ENCODE data around the gene TLE1.
"Not testable (repeated sequence)": the region's sequence is repeated elsewhere in the genome, so short reads cannot be mapped to it uniquely, and the experiment has no call there.

TLE1 gene

GRCh38 chr9:81621785-81622259 is 67.5 kb downstream of the TLE1 start:
- no peak for DNase-seq

GRCh38 chr9:81621118-81621517 is 68.2 kb downstream of the TLE1 start:
- no peak for DNase-seq

GRCh38 chr9:81620002-81620390 is 69.4 kb downstream of the TLE1 start:
- no peak for DNase-seq

GRCh38 chr9:81619353-81620001 is 69.9 kb downstream of the TLE1 start:
- no peak for DNase-seq

- no peak for DNase-seq
These were observed 70.4 kb downstream of the TLE1 start for GRCh38 chr9:81618923-81619322.

- DNase-seq: no peak
These were observed 73.2 kb downstream of the TLE1 start for GRCh38 chr9:81616141-81616540.

- DNase-seq: no peak
These were observed 75.0 kb downstream of the TLE1 start for GRCh38 chr9:81614335-81614734.

- peak; percentile 86 for DNase-seq
These were observed 76.1 kb downstream of the TLE1 start for GRCh38 chr9:81613002-81613812.

- no peak for DNase-seq
These were observed 77.7 kb downstream of the TLE1 start for GRCh38 chr9:81611664-81612063.

GRCh38 chr9:81610740-81611107 is 78.6 kb downstream of the TLE1 start:
- no peak for DNase-seq

GRCh38 chr9:81609782-81610739 is 79.3 kb downstream of the TLE1 start:
- no peak for DNase-seq

- DNase-seq: no peak
These were observed 81.1 kb downstream of the TLE1 start for GRCh38 chr9:81608289-81608657.

GRCh38 chr9:81607593-81608288 is 81.6 kb downstream of the TLE1 start:
- DNase-seq: no peak

GRCh38 chr9:81606261-81606660 is 83.1 kb downstream of the TLE1 start:
- DNase-seq: not testable (repeated sequence)

- no peak for DNase-seq
These were observed 84.1 kb downstream of the TLE1 start for GRCh38 chr9:81605170-81605670.

- DNase-seq: no peak
These were observed 84.8 kb downstream of the TLE1 start for GRCh38 chr9:81604306-81605169.

- DNase-seq: no peak
These were observed 86.3 kb downstream of the TLE1 start for GRCh38 chr9:81602887-81603680.

- DNase-seq: no peak
These were observed 87.4 kb downstream of the TLE1 start for GRCh38 chr9:81601639-81602623.

GRCh38 chr9:81600631-81601030 is 88.7 kb downstream of the TLE1 start:
- DNase-seq: no peak
